ENCODE data around the gene VDR.

GRCh38 chr12:47823422-47824086, 81.2 kb downstream of the VDR start:
- TF ChIP-seq CTCF (IDR thresholded peaks at IDR 0.05; ENCODE audit: low read depth, low read length) = no peak
- no peak for TF ChIP-seq EZH2phosphoT487 (IDR thresholded peaks at IDR 0.05; ENCODE audit: low read depth)
